WTC11 (cell line): ENCODE data around the gene IL17RC. TPM values are rescaled to one million over a fixed set of nuclear protein-coding genes. Genes with fewer than 3 reads are reported as not detected.

Source experiments
- ATAC-seq: fragments of 200-7000 bp; cut with Tn5 transposase; 2 replicates; pipeline ENCODE4 v1.10.0; 2021; ENCODE audit warnings: mild to moderate bottlenecking, moderate library complexity
- CTCF ChIA-PET: fragments of 300-600 bp; sonication (Branson Sonifier 250); formaldehyde crosslinking; loops from one replicate; lab custom pipeline; 2021; ENCODE audit warnings: antibody characterized with exemption; lab: Charles Lee
- POLR2A ChIA-PET: fragments of 350-600 bp; sonication (Branson Sonifier 250); formaldehyde crosslinking; loops from one replicate; lab custom pipeline; 2021; ENCODE audit warnings: antibody characterized with exemption; lab: Charles Lee
- DNase-seq: peaks from one replicate; pipeline ENCODE4 v3.0.0; 2021; ENCODE audit warnings: low spot score
- H3K27ac Mint-ChIP-seq: 2 replicates; pipeline ENCODE4 v1.8.0; 2021; ENCODE audit warnings: mixed read lengths
- H3K27me3 Mint-ChIP-seq: 2 replicates; pipeline ENCODE4 v1.8.0; 2021; ENCODE audit warnings: low read depth, mild to moderate bottlenecking, moderate library complexity, mixed read lengths
- H3K36me3 Mint-ChIP-seq: 2 replicates; pipeline ENCODE4 v1.8.0; 2021; ENCODE audit warnings: mixed read lengths
- H3K4me1 Mint-ChIP-seq: 2 replicates; pipeline ENCODE4 v1.8.0; 2022; ENCODE audit warnings: mixed read lengths
- H3K4me3 Mint-ChIP-seq: 2 replicates; pipeline ENCODE4 v1.8.0; 2021; ENCODE audit warnings: mild to moderate bottlenecking, moderate library complexity, mixed read lengths
- H3K9me3 Mint-ChIP-seq: 2 replicates; pipeline ENCODE4 v1.8.0; 2021; ENCODE audit warnings: mixed read lengths
- CBFB ChIP-seq: sonication (generic); formaldehyde crosslinking; IDR thresholded peaks from 2 replicates; pipeline ENCODE4 v1.8.1; 2022; ENCODE audit warnings: mild to moderate bottlenecking, low read depth, missing genetic modification reagents
- CDX4 ChIP-seq: fragments of 250-450 bp; sonication (Bioruptor Pico); IDR thresholded peaks from 2 replicates; pipeline ENCODE4 v1.9.0; 2021; ENCODE audit warnings: moderate library complexity, mild to moderate bottlenecking, inconsistent platforms, borderline replicate concordance
- CREM ChIP-seq: sonication (generic); formaldehyde crosslinking; IDR thresholded peaks from 2 replicates; pipeline ENCODE4 v1.8.1; 2022; ENCODE audit warnings: mild to moderate bottlenecking, missing genetic modification reagents, moderate library complexity
- ESRRA ChIP-seq: sonication (generic); formaldehyde crosslinking; IDR thresholded peaks from 2 replicates; pipeline ENCODE4 v1.8.1; 2022; ENCODE audit warnings: mild to moderate bottlenecking, missing genetic modification reagents, borderline replicate concordance
- ETV6 ChIP-seq: sonication (generic); formaldehyde crosslinking; IDR thresholded peaks from 2 replicates; pipeline ENCODE4 v1.8.1; 2022; ENCODE audit warnings: mild to moderate bottlenecking, missing genetic modification reagents
- GTF2I ChIP-seq: fragments of 250-450 bp; sonication (Bioruptor Pico); conservative IDR thresholded peaks from 2 replicates; pipeline ENCODE4 v1.4.0; 2021; ENCODE audit warnings: mild to moderate bottlenecking
- HMGXB4 ChIP-seq: sonication (generic); formaldehyde crosslinking; IDR thresholded peaks from 2 replicates; pipeline ENCODE4 v1.8.1; 2023; ENCODE audit warnings: mild to moderate bottlenecking, moderate library complexity, missing genetic modification reagents
- IRF2 ChIP-seq: sonication (generic); formaldehyde crosslinking; IDR thresholded peaks from 2 replicates; pipeline ENCODE4 v1.8.0; 2022; ENCODE audit warnings: low read depth, missing genetic modification reagents, borderline replicate concordance
- MXD4 ChIP-seq: fragments of 250-450 bp; sonication (Bioruptor Pico); IDR thresholded peaks from 2 replicates; pipeline ENCODE4 v1.8.0; 2021; ENCODE audit warnings: mild to moderate bottlenecking, moderate library complexity, borderline replicate concordance
- MYBL2 ChIP-seq: sonication (generic); formaldehyde crosslinking; IDR thresholded peaks from 2 replicates; pipeline ENCODE4 v1.8.1; 2023; ENCODE audit warnings: mild to moderate bottlenecking, moderate library complexity, missing genetic modification reagents
- NFATC4 ChIP-seq: fragments of 250-450 bp; sonication (Bioruptor Pico); IDR thresholded peaks from 2 replicates; pipeline ENCODE4 v1.9.0; 2021; ENCODE audit warnings: mild to moderate bottlenecking
- NR2C2 ChIP-seq: sonication (generic); formaldehyde crosslinking; IDR thresholded peaks from 2 replicates; pipeline ENCODE4 v1.8.0; 2022; ENCODE audit warnings: mild to moderate bottlenecking, missing genetic modification reagents
- OVOL2 ChIP-seq: fragments of 250-450 bp; sonication (Bioruptor Pico); IDR thresholded peaks from 2 replicates; pipeline ENCODE4 v1.9.0; 2021; ENCODE audit warnings: mild to moderate bottlenecking, borderline replicate concordance
- PREB ChIP-seq: sonication (generic); formaldehyde crosslinking; IDR thresholded peaks from 2 replicates; pipeline ENCODE4 v1.8.1; 2022; ENCODE audit warnings: mild to moderate bottlenecking, missing genetic modification reagents, moderate library complexity, borderline replicate concordance
- RORB ChIP-seq: fragments of 250-450 bp; sonication (Bioruptor Pico); IDR thresholded peaks from 2 replicates; pipeline ENCODE4 v1.9.0; 2021; ENCODE audit warnings: mild to moderate bottlenecking
- STAT6 ChIP-seq: sonication (generic); formaldehyde crosslinking; conservative IDR thresholded peaks from 2 replicates; pipeline ENCODE4 v1.8.1; 2023; ENCODE audit warnings: mild to moderate bottlenecking, low read depth, missing genetic modification reagents, moderate library complexity
- USF1 ChIP-seq: sonication (generic); formaldehyde crosslinking; IDR thresholded peaks from 2 replicates; pipeline ENCODE4 v1.8.0; 2022; ENCODE audit warnings: mild to moderate bottlenecking, missing genetic modification reagents
- ZBTB43 ChIP-seq: sonication (generic); formaldehyde crosslinking; IDR thresholded peaks from 2 replicates; pipeline ENCODE4 v1.8.1; 2023; ENCODE audit warnings: mild to moderate bottlenecking, missing genetic modification reagents
- ZNF263 ChIP-seq: sonication (generic); formaldehyde crosslinking; IDR thresholded peaks from 2 replicates; pipeline ENCODE4 v1.8.1; 2022; ENCODE audit warnings: low read depth, mild to moderate bottlenecking, moderate library complexity, missing genetic modification reagents
- ZNF425 ChIP-seq: fragments of 250-450 bp; sonication (Bioruptor Pico); conservative IDR thresholded peaks from 2 replicates; pipeline ENCODE4 v1.9.0; 2021; ENCODE audit warnings: mild to moderate bottlenecking
- ZSCAN18 ChIP-seq: fragments of 250-450 bp; sonication (Bioruptor Pico); IDR thresholded peaks from 2 replicates; pipeline ENCODE4 v2.1.2; 2022; ENCODE audit warnings: mild to moderate bottlenecking, moderate library complexity
- total RNA-seq: library from RNA; stranded (reverse); gene quantifications from 3 replicates; pipeline ENCODE4 v1.2.3, GENCODE V29; 2021

The IL17RC gene
- total RNA-seq, 1 experiment from 2014 or later, result 10.1 TPM

GRCh38 chr3:9881441-9881840, 35.5 kb upstream of the IL17RC start:
- no peaks in the 10 kb centered on the region for H3K9me3 Mint-ChIP-seq
- ATAC-seq (no peak), DNase-seq (no peak)
- H3K4me3 Mint-ChIP-seq, result no peak overlapping the region
- H3K27me3 Mint-ChIP-seq, result peaks cover 5% of the 10 kb centered on the region; the same call in 1 of the 2 replicates
- no peaks in the 10 kb centered on the region for H3K36me3 Mint-ChIP-seq
- CTCF ChIA-PET, result no interaction called here
- TF ChIP-seq MYBL2 (CRISPR knock-in tag) (no peak), ZSCAN18 (CRISPR knock-in tag) (no peak), HMGXB4 (CRISPR knock-in tag) (no peak), CREM (CRISPR knock-in tag) (no peak), PREB (CRISPR knock-in tag) (no peak), CDX4 (CRISPR knock-in tag) (no peak), OVOL2 (CRISPR knock-in tag) (no peak), NR2C2 (CRISPR knock-in tag) (no peak), ZBTB43 (CRISPR knock-in tag) (no peak), IRF2 (CRISPR knock-in tag) (no peak), MXD4 (CRISPR knock-in tag) (no peak), NFATC4 (no peak), ESRRA (CRISPR knock-in tag) (no peak)
- H3K27ac Mint-ChIP-seq, result no peak overlapping the region
- H3K4me1 Mint-ChIP-seq, result no peaks in the 10 kb centered on the region
- POLR2A ChIA-PET, result no interaction called here

GRCh38 chr3:9883706-9884554, 33.0 kb upstream of the IL17RC start:
- ChIA-PET POLR2A (no interaction called here), CTCF (interaction anchor here (0.6 to 1.8 kb wide), 4 partner anchors 20 to 103 kb away, joined by 3 to 6 read pairs (median 4); no protein-coding TSS in a partner anchor)
- Mint-ChIP-seq H3K36me3 (no peaks in the 10 kb centered on the region), H3K9me3 (no peaks in the 10 kb centered on the region), H3K27ac (no peak overlapping the region), H3K4me1 (no peaks in the 10 kb centered on the region), H3K4me3 (no peak overlapping the region), H3K27me3 (peaks cover 9% of the 10 kb centered on the region)
- DNase-seq (no peak), ATAC-seq (no peak)
- TF ChIP-seq ZNF263 (CRISPR knock-in tag) (no peak), STAT6 (no peak), GTF2I (CRISPR knock-in tag) (no peak), RORB (CRISPR knock-in tag) (no peak), ETV6 (CRISPR knock-in tag) (no peak), CBFB (no peak), CDX4 (CRISPR knock-in tag) (no peak), ZNF425 (CRISPR knock-in tag) (no peak), USF1 (CRISPR knock-in tag) (no peak)
